ENCODE results near the gene SLC44A2.

GRCh38 chr19:10604460-10604980, 20.8 kb upstream of the SLC44A2 start:
- TF ChIP-seq CTCF (IDR thresholded peaks at IDR 0.05 in 8 of 11, conservative IDR thresholded peaks at IDR 0.05 in 3 of 11) (no peak), POLR2A (IDR thresholded peaks at IDR 0.05) (peak in 1 of 3 donors; percentile 45)
